Gastroesophageal sphincter (tissue), 3 donors: ENCODE measurements around the gene KDM6B.
"Not testable (repeated sequence)": the region's sequence is repeated elsewhere in the genome, so short reads cannot be mapped to it uniquely, and the experiment has no call there.

ENCODE experiments used
- POLR2A ChIP-seq, 2 donors: fragments of 450-650 bp; IDR thresholded peaks; one replicate each; pipeline ENCODE4 v1.6.1; 2017; ENCODE audit warnings: antibody characterized with exemption in 2 of 2, mild to moderate bottlenecking in 2 of 2, moderate library complexity in 1 of 2
- TF ChIP-seq, protein P1 (sequence below), 4 experiments: fragments of 200-600 bp in 2 of 4; fragments of 450-650 bp in 2 of 4; sonication (generic) in 1 of 4; IDR thresholded peaks; one replicate each; pipeline ENCODE4 v1.5.1; 2017 to 2019; ENCODE audit warnings: antibody characterized with exemption in 4 of 4, mild to moderate bottlenecking in 2 of 4, moderate library complexity in 2 of 4

DNA sequence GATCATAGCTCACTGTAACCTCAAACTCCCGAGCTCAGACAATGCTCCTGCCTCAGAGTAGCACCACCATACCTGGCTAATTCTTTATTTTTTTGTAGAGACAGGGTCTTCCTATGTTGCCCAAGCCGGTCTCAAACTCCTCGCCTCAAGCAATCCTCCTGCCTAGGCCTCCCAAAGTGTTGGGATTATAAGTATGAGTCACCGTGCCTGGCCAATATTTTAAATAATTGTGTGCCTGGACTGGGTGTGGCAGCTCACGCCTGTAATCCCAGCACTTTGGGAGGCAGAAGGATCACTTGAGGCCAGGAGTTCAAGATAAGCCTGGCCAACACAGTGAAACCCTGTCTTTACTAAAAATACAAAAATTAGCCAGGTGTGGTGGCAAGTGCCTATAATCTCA, 30.4 kb downstream of the KDM6B start:
- TF ChIP-seq, protein P1, sequence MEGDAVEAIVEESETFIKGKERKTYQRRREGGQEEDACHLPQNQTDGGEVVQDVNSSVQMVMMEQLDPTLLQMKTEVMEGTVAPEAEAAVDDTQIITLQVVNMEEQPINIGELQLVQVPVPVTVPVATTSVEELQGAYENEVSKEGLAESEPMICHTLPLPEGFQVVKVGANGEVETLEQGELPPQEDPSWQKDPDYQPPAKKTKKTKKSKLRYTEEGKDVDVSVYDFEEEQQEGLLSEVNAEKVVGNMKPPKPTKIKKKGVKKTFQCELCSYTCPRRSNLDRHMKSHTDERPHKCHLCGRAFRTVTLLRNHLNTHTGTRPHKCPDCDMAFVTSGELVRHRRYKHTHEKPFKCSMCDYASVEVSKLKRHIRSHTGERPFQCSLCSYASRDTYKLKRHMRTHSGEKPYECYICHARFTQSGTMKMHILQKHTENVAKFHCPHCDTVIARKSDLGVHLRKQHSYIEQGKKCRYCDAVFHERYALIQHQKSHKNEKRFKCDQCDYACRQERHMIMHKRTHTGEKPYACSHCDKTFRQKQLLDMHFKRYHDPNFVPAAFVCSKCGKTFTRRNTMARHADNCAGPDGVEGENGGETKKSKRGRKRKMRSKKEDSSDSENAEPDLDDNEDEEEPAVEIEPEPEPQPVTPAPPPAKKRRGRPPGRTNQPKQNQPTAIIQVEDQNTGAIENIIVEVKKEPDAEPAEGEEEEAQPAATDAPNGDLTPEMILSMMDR (IDR thresholded peaks at IDR 0.05): not testable (repeated sequence)
- not testable (repeated sequence) for TF ChIP-seq POLR2A (IDR thresholded peaks at IDR 0.05)
